Psoas muscle (tissue), 8 donors: ENCODE measurements around the gene LMF1. TPM values are rescaled to one million over a fixed set of nuclear protein-coding genes. Genes with fewer than 3 reads are reported as not detected.

Experiments used
- ATAC-seq, 4 donors: fragments of 200-7000 bp; cut with Tn5 transposase; one replicate each; pipeline ENCODE4 v1.9.1; 2020; ENCODE audit warnings: moderate library complexity in 3 of 4, mild to moderate bottlenecking in 2 of 4
- DNase-seq, 2 donors: peaks; one replicate each; pipeline ENCODE4 v3.0.0-alpha.2; 2020
- H3K27ac ChIP-seq: fragments of 200-600 bp; one replicate; pipeline ENCODE4 v1.8.0; 2022
- H3K27me3 ChIP-seq, 3 donors: fragments of 200-600 bp in 1 of 3; one replicate each; pipeline versions ENCODE4 v1.6.1 to v1.8.0; 2013 to 2022; ENCODE audit warnings: low read length in 2 of 3, mild to moderate bottlenecking in 2 of 3, moderate library complexity in 1 of 3; ENCODE audit not compliant: insufficient read depth in 3 of 3
- H3K36me3 ChIP-seq, 2 donors: fragments of 200-600 bp in 1 of 2; one replicate each; pipeline versions ENCODE4 v1.6.1 to v1.8.0; 2013 to 2022; ENCODE audit warnings: low read depth in 1 of 2, mild to moderate bottlenecking in 1 of 2, moderate library complexity in 1 of 2; ENCODE audit not compliant: insufficient read depth in 1 of 2
- H3K4me1 ChIP-seq: fragments of 200-600 bp; one replicate; pipeline ENCODE4 v1.8.0; 2022
- H3K4me3 ChIP-seq: fragments of 200-600 bp; one replicate; pipeline ENCODE4 v1.8.0; 2022; ENCODE audit warnings: mild to moderate bottlenecking
- H3K9me3 ChIP-seq: fragments of 200-600 bp; one replicate; pipeline ENCODE4 v1.8.0; 2022
- WGBS, 3 donors: extraction: QIAGEN DNeasy Blood & Tissue Kit; methylation state at CpG; one replicate each; pipeline versions ENCODE4 v1.1.6 to v1.1.7; 2013; 5-methylcytosine and 5-hydroxymethylcytosine counted together
- intact Hi-C, 2 donors: fragments of 100-400 bp; cut with DNase I; formaldehyde crosslinking; loops; one replicate each; pipeline versions ENCODE4 v1.11.0 to v1.14.2; 2022
- polyA plus RNA-seq, 3 donors: library from polyadenylated mRNA; stranded (reverse); fragments of 200-250 nt; gene quantifications; one replicate each; pipeline ENCODE4 v1.2.3, GENCODE V29; 2013
- total RNA-seq, 4 donors: library from RNA; stranded (reverse); fragmentation: NEBNext Ultra II Directional in 2 of 4; extraction: Animal tissue kit (Norgen Biotek cat#: 25700) in 2 of 4; gene quantifications; one replicate each; pipeline versions ENCODE4 v1.2.1 to v1.2.4, GENCODE V29; 2021 to 2023
- TF ChIP-seq, protein P1 (sequence below): fragments of 200-600 bp; IDR thresholded peaks from one replicate; pipeline ENCODE4 v1.8.0; 2022; ENCODE audit warnings: antibody characterized with exemption
- donor health status: healthy with polysubstance abuse.
- donor health status: DM: no; HTN: no; CAD: no; lungs with moderate emphysema.
- donor health status: Bipolar disorder and iron deficiency.
- donor health status: healthy.
- donor health status: DM: yes; HTN: yes; CAD: no.
- donor health status: DM: no; HTN: no; CAD: no.
- donor health status: DM: no; HTN: no; CAD: no.
- donor health status: DM: yes; HTN: yes; CAD: no.

Gene LMF1
- total and polyA plus RNA-seq, 7 donors = 1.9 to 9.0 (median 4.0) TPM

- Histone ChIP-seq H3K4me3 (no peak overlapping the region), H3K27me3 (peaks cover 0 to 4% (median 2%) of the 10 kb centered on the region in 3 donors), H3K36me3 (no peaks in the 10 kb centered on the region), H3K4me1 (no peaks in the 10 kb centered on the region), H3K9me3 (no peaks in the 10 kb centered on the region), H3K27ac (no peak overlapping the region)
- TF ChIP-seq, protein P1, sequence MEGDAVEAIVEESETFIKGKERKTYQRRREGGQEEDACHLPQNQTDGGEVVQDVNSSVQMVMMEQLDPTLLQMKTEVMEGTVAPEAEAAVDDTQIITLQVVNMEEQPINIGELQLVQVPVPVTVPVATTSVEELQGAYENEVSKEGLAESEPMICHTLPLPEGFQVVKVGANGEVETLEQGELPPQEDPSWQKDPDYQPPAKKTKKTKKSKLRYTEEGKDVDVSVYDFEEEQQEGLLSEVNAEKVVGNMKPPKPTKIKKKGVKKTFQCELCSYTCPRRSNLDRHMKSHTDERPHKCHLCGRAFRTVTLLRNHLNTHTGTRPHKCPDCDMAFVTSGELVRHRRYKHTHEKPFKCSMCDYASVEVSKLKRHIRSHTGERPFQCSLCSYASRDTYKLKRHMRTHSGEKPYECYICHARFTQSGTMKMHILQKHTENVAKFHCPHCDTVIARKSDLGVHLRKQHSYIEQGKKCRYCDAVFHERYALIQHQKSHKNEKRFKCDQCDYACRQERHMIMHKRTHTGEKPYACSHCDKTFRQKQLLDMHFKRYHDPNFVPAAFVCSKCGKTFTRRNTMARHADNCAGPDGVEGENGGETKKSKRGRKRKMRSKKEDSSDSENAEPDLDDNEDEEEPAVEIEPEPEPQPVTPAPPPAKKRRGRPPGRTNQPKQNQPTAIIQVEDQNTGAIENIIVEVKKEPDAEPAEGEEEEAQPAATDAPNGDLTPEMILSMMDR = no peak
- WGBS, 3 donors = 93 to 95% (median 95%) methylated on average over 30 to 33 of the region's 33 CpGs
- no peak for ATAC-seq
- peak in 1 of 2 donors; percentile 42 for DNase-seq
- intact Hi-C loops = no loop called here
These were observed 122.9 kb downstream of the LMF1 start for GRCh38 chr16:847681-848445.

DNA sequence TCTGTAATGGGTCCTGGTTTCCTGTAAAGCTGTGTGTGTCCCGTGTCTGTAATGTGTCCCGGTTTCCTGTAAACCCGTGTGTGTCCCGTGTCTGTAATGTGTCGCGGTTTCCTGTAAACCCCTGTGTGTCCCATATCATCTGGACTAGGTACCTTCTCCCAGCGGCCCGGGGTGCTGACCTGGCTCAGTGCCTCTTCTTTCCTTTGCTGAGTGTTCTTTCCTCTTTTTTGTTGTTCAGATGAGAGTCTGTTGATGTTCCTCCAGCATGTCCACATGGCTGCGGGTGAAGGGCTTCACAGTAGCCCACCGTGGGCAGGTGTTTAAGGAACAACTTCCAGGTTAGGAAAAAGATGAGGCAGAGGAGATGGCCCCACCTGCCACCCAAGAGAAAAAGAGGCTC lies 123.6 kb downstream of the LMF1 start:
- 84 to 92% (median 91%) methylated on average over 10 of the region's 10 CpGs for WGBS, 3 donors
- Histone ChIP-seq H3K27ac (no peak overlapping the region), H3K36me3 (no peaks in the 10 kb centered on the region), H3K4me1 (no peaks in the 10 kb centered on the region), H3K27me3 (peaks cover 0 to 9% (median 5%) of the 10 kb centered on the region in 3 donors), H3K4me3 (no peak overlapping the region), H3K9me3 (no peaks in the 10 kb centered on the region)
- ATAC-seq = no peak
- intact Hi-C loops = no loop called here
- no peak for DNase-seq
- TF ChIP-seq, protein P1 = no peak

- H3K4me3 ChIP-seq = no peak overlapping the region
- WGBS, 3 donors = 48 to 49% (median 48%) methylated on average over 26 of the region's 26 CpGs
- TF ChIP-seq, protein P1 = no peak
- H3K27ac ChIP-seq = no peak overlapping the region
- DNase-seq (peak in 1 of 2 donors; percentile 42), ATAC-seq (no peak)
- no peaks in the 10 kb centered on the region for H3K4me1 ChIP-seq
- intact Hi-C loops = no loop called here
- peaks cover 0 to 21% (median 9%) of the 10 kb centered on the region in 3 donors for H3K27me3 ChIP-seq
- H3K36me3 ChIP-seq = no peaks in the 10 kb centered on the region
- H3K9me3 ChIP-seq = no peaks in the 10 kb centered on the region
These were observed 125.4 kb downstream of the LMF1 start for GRCh38 chr16:845351-845745.

DNA sequence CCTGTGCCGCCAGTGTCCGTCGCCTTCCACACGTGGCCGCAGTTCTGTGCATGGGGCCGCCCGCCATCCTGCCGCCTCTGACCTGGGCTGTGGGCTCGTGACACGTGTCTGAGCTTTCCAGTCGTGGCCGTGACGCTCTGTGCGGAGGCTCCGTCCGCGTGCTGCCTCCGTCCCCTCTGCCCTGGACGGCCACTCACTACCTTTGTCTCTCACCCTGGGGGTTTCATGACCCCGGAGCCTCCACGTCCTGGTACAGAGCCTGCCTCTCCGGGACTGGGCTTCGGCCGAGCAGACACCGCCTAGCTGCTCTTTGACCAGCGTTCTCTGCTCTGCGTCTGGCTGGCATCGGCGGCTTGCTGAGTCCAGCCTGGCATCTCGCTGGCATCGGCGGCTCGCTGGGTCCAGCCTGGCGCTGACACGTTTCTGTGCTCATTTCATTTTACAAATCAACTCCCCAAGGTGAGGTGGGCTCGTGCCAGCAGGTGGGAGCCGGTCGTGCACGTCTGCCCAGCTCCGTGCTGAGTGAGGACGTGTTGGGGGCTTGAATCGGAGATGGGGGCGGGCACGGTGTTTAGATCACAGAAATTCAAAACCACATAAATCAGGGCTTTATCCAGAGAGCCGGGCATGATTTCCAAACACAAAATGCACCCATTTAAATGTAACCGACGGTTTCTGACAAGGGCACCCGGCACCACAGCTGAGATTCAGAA lies 126.0 kb downstream of the LMF1 start:
- Histone ChIP-seq H3K27me3 (peaks cover 0 to 26% (median 9%) of the 10 kb centered on the region in 3 donors), H3K4me3 (no peak overlapping the region), H3K9me3 (no peaks in the 10 kb centered on the region), H3K36me3 (no peaks in the 10 kb centered on the region), H3K27ac (no peak overlapping the region), H3K4me1 (no peaks in the 10 kb centered on the region)
- TF ChIP-seq, protein P1 = no peak
- no peak for ATAC-seq
- peak in 1 of 2 donors; percentile 49 for DNase-seq
- intact Hi-C loops = no loop called here
- 82 to 87% (median 84%) methylated on average over 47 to 48 of the region's 48 CpGs for WGBS, 3 donors
